ENCODE data around the gene PEX12.

- no peak for TF ChIP-seq CTCF (IDR thresholded peaks at IDR 0.05; ENCODE audit: low read length)
- no peak for TF ChIP-seq EZH2phosphoT487 (IDR thresholded peaks at IDR 0.05; ENCODE audit: low read length)
Observed at GRCh38 chr17:35537601-35538141, 40.7 kb downstream of the PEX12 start, which contains the start of gene SLFN12L.
